WI38 (cell line): Measurements from ENCODE around the gene TADA2A.
"Not testable (repeated sequence)": the region's sequence is repeated elsewhere in the genome, so short reads cannot be mapped to it uniquely, and the experiment has no call there.

ENCODE experiments used
- H3K4me3 ChIP-seq: 2 replicates; pipeline ENCODE4 v1.5.1; 2011; ENCODE audit warnings: low read depth, mild to moderate bottlenecking, control low read depth, low read length
- TF ChIP-seq, protein P1 (sequence below): IDR thresholded peaks from 2 replicates; pipeline ENCODE4 v1.5.1; 2012; ENCODE audit warnings: low read depth, mild to moderate bottlenecking, control low read depth, low read length

Gene TADA2A

DNA sequence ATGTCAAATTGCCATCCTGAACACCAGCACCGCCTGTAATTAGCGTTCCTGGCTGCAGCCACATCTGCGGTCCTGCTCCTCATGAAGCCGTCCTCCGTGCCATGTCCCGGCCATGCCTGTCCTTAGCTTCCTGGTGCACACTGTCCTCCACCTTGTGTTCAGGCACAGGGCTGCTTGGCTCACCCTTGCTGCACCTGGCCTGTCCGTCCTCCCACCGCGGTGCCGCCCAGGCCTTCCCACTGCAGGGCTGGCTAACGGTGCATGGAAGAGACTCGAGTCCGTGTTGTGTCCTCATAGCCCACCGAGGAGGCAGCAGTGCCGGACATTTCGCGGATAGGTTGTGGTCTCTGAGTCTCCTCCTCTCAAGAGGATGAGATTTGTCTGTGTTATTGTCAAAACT lies 103.4 kb downstream of the TADA2A start:
- TF ChIP-seq, protein P1, sequence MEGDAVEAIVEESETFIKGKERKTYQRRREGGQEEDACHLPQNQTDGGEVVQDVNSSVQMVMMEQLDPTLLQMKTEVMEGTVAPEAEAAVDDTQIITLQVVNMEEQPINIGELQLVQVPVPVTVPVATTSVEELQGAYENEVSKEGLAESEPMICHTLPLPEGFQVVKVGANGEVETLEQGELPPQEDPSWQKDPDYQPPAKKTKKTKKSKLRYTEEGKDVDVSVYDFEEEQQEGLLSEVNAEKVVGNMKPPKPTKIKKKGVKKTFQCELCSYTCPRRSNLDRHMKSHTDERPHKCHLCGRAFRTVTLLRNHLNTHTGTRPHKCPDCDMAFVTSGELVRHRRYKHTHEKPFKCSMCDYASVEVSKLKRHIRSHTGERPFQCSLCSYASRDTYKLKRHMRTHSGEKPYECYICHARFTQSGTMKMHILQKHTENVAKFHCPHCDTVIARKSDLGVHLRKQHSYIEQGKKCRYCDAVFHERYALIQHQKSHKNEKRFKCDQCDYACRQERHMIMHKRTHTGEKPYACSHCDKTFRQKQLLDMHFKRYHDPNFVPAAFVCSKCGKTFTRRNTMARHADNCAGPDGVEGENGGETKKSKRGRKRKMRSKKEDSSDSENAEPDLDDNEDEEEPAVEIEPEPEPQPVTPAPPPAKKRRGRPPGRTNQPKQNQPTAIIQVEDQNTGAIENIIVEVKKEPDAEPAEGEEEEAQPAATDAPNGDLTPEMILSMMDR = no peak
- H3K4me3 ChIP-seq = no peak overlapping the region

DNA sequence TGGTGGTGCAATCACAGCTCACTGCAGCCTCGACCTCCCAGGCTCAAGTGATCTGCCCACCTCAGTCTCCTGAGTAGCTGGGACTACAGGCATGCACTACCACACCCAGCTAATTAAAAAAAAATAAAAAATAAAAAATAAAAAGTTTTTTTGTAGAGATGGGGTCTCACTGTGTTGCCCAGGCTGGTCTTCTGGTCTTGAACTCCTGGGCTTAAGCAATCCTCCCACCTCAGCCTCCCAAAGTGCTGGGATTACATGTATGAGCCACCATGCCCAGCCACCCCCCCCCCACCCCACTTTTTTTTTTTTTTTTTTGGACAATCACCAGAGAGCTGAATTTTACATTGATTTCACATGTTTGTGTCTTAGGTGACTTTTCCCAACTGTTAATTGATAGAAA lies 105.0 kb downstream of the TADA2A start:
- not testable (repeated sequence) for H3K4me3 ChIP-seq

DNA sequence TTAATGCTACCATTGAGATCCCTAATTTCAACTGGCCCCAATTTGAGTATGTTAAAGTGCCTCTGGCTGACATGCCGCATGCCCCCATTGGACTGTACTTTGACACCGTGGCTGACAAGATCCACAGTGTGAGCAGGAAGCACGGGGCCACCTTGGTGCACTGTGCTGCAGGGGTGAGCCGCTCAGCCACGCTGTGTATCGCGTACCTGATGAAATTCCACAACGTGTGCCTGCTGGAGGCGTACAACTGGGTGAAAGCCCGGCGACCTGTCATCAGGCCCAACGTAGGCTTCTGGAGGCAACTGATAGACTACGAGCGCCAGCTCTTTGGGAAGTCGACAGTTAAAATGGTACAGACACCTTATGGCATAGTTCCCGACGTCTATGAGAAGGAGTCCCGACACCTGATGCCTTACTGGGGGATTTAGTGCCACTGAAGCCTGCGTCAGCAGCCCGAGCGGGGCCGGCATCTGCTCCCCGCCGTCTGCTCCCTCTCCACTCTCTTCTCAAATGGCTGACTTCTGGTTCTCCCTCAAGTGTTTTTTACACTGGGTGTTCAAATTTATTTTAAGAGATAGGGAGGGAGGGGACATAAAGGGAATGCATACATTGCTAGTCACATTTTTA lies 105.9 kb downstream of the TADA2A start:
- TF ChIP-seq, protein P1 = no peak
- no peak overlapping the region for H3K4me3 ChIP-seq

DNA sequence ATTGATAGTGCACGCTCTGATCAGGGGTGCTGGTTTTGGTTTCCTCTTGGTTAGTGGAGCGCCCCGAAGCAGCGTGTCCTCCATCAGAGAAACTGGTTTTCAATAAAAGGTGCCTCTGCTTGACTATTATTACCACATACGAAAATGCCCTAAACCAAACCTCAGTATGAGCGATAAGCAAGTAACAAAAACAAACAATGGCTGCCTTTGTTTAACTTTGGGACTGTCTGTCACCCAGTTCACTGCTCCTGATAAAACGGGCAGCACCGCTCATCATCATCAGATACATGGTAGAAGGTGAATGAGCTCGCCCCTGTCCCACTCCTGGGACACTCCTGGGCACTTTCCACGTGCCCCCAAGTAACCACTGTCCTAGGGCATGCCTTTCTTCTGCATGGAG lies 107.0 kb downstream of the TADA2A start:
- H3K4me3 ChIP-seq = no peak overlapping the region
- TF ChIP-seq, protein P1 = no peak

DNA sequence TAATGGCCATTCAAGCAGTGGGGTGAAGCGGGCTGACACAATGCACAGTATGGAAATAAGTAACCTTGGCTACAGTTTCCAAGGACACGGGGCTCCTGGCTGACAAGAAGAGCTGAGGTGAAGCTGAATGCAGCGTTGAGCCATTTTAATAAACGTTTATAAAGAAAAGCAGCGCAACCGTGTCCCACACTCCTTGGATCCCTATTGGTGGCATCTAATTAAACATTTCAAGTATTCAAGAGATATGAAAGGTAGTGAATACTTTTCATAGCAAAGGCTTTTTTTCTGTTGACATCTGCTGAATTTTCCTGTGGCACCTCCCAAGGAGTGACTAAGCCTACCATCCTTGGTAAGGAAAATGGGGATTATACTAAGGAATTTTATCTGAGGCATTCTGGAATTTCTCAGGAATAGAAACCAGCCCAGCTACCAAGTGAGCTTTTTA lies 109.5 kb downstream of the TADA2A start:
- TF ChIP-seq, protein P1 = no peak

GRCh38 chr17:37517881-37518280 lies 111.2 kb downstream of the TADA2A start:
- no peak overlapping the region for H3K4me3 ChIP-seq
- TF ChIP-seq, protein P1 = no peak

More for the DNA sequence above, 109.5 kb downstream of the TADA2A start:
- H3K4me3 ChIP-seq = no peak overlapping the region

DNA sequence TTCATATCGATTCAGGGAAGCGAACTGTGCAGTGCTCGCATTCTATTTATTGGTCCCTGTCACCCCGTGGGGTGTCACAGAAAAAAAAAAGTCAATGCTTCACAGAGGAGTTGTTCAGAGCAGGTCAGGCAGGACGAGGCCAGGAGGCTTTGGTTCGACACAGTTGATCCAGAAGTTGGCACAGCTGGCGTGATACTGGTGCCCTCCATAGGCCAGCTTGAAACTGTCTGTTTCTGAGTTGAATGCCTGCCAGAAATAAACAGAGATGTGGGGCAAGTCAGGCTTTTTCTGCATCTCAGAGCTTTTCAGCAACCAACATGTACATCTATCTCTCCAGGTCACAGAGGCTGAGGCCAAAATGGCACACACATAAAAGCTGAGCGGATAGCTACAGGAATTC lies 112.1 kb downstream of the TADA2A start:
- TF ChIP-seq, protein P1 = no peak
- H3K4me3 ChIP-seq = no peak overlapping the region
